ENCODE results near the gene EDNRB. TPM values are rescaled to one million over a fixed set of nuclear protein-coding genes. Genes with fewer than 3 reads are reported as not detected.

The EDNRB gene
- polyA plus RNA-seq, 1 donor (not counting 4 experiments of a cell fraction or from before 2014, with no cell fraction given) = 0.01 TPM

DNA sequence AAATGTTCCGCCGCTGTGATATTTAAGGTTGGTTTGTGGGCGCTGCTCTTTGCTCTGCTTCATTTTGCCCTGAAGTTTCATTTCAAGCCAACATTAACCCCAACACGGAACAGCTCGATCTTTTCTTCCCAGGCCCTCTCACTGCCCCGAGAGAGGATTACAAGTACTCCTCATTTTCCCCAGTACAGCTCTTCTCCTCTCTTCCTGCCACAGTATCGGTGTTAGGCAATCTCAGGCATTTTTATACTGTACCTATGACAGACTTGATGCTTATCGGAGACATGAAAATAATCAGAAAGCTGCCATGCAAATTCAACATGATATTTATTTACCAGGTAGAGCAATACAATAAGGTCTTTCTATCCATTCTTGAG lies 1.3 kb upstream of the EDNRB start:
- TF ChIP-seq, protein P1, sequence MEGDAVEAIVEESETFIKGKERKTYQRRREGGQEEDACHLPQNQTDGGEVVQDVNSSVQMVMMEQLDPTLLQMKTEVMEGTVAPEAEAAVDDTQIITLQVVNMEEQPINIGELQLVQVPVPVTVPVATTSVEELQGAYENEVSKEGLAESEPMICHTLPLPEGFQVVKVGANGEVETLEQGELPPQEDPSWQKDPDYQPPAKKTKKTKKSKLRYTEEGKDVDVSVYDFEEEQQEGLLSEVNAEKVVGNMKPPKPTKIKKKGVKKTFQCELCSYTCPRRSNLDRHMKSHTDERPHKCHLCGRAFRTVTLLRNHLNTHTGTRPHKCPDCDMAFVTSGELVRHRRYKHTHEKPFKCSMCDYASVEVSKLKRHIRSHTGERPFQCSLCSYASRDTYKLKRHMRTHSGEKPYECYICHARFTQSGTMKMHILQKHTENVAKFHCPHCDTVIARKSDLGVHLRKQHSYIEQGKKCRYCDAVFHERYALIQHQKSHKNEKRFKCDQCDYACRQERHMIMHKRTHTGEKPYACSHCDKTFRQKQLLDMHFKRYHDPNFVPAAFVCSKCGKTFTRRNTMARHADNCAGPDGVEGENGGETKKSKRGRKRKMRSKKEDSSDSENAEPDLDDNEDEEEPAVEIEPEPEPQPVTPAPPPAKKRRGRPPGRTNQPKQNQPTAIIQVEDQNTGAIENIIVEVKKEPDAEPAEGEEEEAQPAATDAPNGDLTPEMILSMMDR (optimal IDR thresholded peaks at IDR 0.05 in 1 of 3, IDR thresholded peaks at IDR 0.05 in 1 of 3, conservative IDR thresholded peaks at IDR 0.05 in 1 of 3; ENCODE audit: extremely low read depth in 1 of 3, insufficient read depth in 2 of 3, low read length in 3 of 3) = no peak
- no peak for TF ChIP-seq EZH2 (IDR thresholded peaks at IDR 0.05; ENCODE audit: low read length)
- no peaks in the 10 kb centered on the region for H3K9me3 ChIP-seq (ENCODE audit: control insufficient read depth, low read depth, low read length)
- no peak overlapping the region for H2AFZ ChIP-seq (ENCODE audit: control insufficient read depth, low read length)

DNA sequence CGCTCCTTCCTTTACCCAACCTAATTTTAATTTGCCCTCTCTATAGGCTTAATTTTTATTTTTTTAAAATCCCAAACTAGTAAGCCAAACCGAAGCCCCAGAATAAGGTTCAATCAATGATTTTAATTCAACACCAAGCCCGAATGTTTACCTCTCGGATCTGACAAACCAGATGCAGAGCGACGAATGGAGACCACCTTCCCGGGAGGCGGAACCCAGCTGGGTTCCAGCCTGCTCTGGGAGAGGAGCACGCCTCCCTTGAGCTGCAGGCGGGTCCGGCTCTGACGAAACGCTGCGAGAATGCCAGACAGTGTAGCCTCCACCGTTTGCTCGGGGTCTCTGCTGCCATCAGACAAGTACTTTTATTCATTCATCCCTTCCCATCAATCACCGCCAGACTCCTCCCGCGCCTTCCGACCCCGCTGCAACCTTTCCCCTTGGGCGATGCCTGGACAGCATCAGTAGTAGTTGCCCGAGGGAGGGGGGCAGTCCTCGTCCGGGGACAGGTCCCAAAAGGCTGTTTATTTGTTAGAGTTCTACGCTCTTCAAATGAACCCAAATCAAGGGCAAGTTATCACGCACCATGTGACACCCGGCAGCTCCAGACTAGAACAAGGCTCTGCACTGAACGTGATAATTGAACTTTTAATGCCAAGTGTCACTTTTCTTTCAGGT lies 752 bp upstream of the EDNRB start:
- Histone ChIP-seq H3K4me2 (ENCODE audit: control insufficient read depth, extremely low read depth, insufficient read depth, low read depth, low read length) (peak overlapping the region; percentile 96), H2AFZ (ENCODE audit: control insufficient read depth, low read length) (no peak overlapping the region), H3K36me3 (ENCODE audit: control insufficient read depth in 2 of 2, extremely low read depth in 1 of 2, insufficient read depth in 2 of 2, low read length in 2 of 2) (no peaks in the 10 kb centered on the region), H4K20me1 (ENCODE audit: control insufficient read depth, extremely low read depth, insufficient read depth, low read length) (no peaks in the 10 kb centered on the region), H3K79me2 (ENCODE audit: control insufficient read depth, insufficient read depth, low read length) (no peaks in the 10 kb centered on the region), H3K9ac (ENCODE audit: control insufficient read depth, extremely low read depth, insufficient read depth, low read length) (no peak overlapping the region), H3K4me3 (ENCODE audit: control insufficient read depth in 2 of 3, extremely low read depth in 1 of 3, insufficient read depth in 2 of 3, low read depth in 1 of 3, low read length in 3 of 3) (peak overlapping the region in 2 of 3 experiments; percentile 66 to 68), H3K9me3 (ENCODE audit: control insufficient read depth, low read depth, low read length) (no peaks in the 10 kb centered on the region), H3K9me1 (ENCODE audit: control insufficient read depth, extremely low read depth, insufficient read depth, low read length) (no peaks in the 10 kb centered on the region), H3K27ac (ENCODE audit: control insufficient read depth, insufficient read depth, low read length) (no peak overlapping the region), H3K27me3 (ENCODE audit: control insufficient read depth, extremely low read depth, insufficient read depth, low read length) (peaks cover 25% of the 10 kb centered on the region), H3K4me1 (ENCODE audit: control insufficient read depth, extremely low read depth, insufficient read depth, low read length) (peaks cover 10% of the 10 kb centered on the region)
- DNase-seq (ENCODE audit: low read depth, low spot score) (no peak), FAIRE-seq (no peak)
- TF ChIP-seq EZH2 (IDR thresholded peaks at IDR 0.05; ENCODE audit: low read length) = peak; percentile 59
- TF ChIP-seq, protein P1 (optimal IDR thresholded peaks at IDR 0.05 in 1 of 3, IDR thresholded peaks at IDR 0.05 in 1 of 3, conservative IDR thresholded peaks at IDR 0.05 in 1 of 3; ENCODE audit: extremely low read depth in 1 of 3, insufficient read depth in 2 of 3, low read length in 3 of 3) = no peak
- dilution Hi-C loops (cut with MboI; ENCODE audit: extremely low pct_ligation_motif_present, low sequenced_read_pairs) = no loop called here

More for the DNA sequence above, 1.3 kb upstream of the EDNRB start:
- Histone ChIP-seq H3K9ac (ENCODE audit: control insufficient read depth, extremely low read depth, insufficient read depth, low read length) (no peak overlapping the region), H3K27me3 (ENCODE audit: control insufficient read depth, extremely low read depth, insufficient read depth, low read length) (peaks cover 25% of the 10 kb centered on the region), H3K27ac (ENCODE audit: control insufficient read depth, insufficient read depth, low read length) (no peak overlapping the region), H3K4me3 (ENCODE audit: control insufficient read depth in 2 of 3, extremely low read depth in 1 of 3, insufficient read depth in 2 of 3, low read depth in 1 of 3, low read length in 3 of 3) (no peak overlapping the region), H4K20me1 (ENCODE audit: control insufficient read depth, extremely low read depth, insufficient read depth, low read length) (no peaks in the 10 kb centered on the region), H3K79me2 (ENCODE audit: control insufficient read depth, insufficient read depth, low read length) (no peaks in the 10 kb centered on the region), H3K9me1 (ENCODE audit: control insufficient read depth, extremely low read depth, insufficient read depth, low read length) (no peaks in the 10 kb centered on the region), H3K4me1 (ENCODE audit: control insufficient read depth, extremely low read depth, insufficient read depth, low read length) (peaks cover 10% of the 10 kb centered on the region), H3K4me2 (ENCODE audit: control insufficient read depth, extremely low read depth, insufficient read depth, low read depth, low read length) (peak overlapping the region; percentile 96), H3K36me3 (ENCODE audit: control insufficient read depth in 2 of 2, extremely low read depth in 1 of 2, insufficient read depth in 2 of 2, low read length in 2 of 2) (no peaks in the 10 kb centered on the region)
- dilution Hi-C loops (cut with MboI; ENCODE audit: extremely low pct_ligation_motif_present, low sequenced_read_pairs) = no loop called here
- FAIRE-seq = no peak
- DNase-seq (ENCODE audit: low read depth, low spot score) = no peak
